Smooth muscle cell (in vitro differentiated cells): ENCODE results near the gene BSPRY. TPM values are rescaled to one million over a fixed set of nuclear protein-coding genes. Genes with fewer than 3 reads are reported as not detected.

Experiments used
- DNase-seq: peaks from one replicate; lab custom pipeline; 2025; ENCODE audit not compliant: unreplicated experiment; lab: John Stamatoyannopoulos, UW
- H2AFZ ChIP-seq: fragments of 200-600 bp; sonication (generic); 2 replicates; pipeline ENCODE4 v1.6.0; 2016; ENCODE audit warnings: antibody characterized with exemption, low read depth, mild to moderate bottlenecking
- H3F3A ChIP-seq: fragments of 200-600 bp; sonication (generic); 2 replicates; pipeline ENCODE4 v1.6.0; 2017; ENCODE audit warnings: antibody characterized with exemption, low read depth
- H3K27ac ChIP-seq: fragments of 200-600 bp; sonication (generic); 2 replicates; pipeline ENCODE4 v1.5.1; 2016; ENCODE audit warnings: low read depth, mild to moderate bottlenecking
- H3K27me3 ChIP-seq: fragments of 200-600 bp; sonication (generic); 2 replicates; pipeline ENCODE4 v1.6.1; 2016; ENCODE audit warnings: low read depth, mild to moderate bottlenecking
- H3K36me3 ChIP-seq: fragments of 200-600 bp; sonication (generic); 2 replicates; pipeline ENCODE4 v1.5.1; 2016; ENCODE audit warnings: low read depth
- H3K4me1 ChIP-seq: fragments of 200-600 bp; sonication (generic); 2 replicates; pipeline ENCODE4 v1.5.1; 2016; ENCODE audit warnings: low read depth
- H3K4me2 ChIP-seq: fragments of 200-600 bp; sonication (generic); 2 replicates; pipeline ENCODE4 v1.6.0; 2016; ENCODE audit warnings: mild to moderate bottlenecking
- H3K4me3 ChIP-seq: fragments of 200-600 bp; sonication (generic); 2 replicates; pipeline ENCODE4 v1.5.1; 2016; ENCODE audit warnings: mild to moderate bottlenecking
- H3K79me2 ChIP-seq: fragments of 200-600 bp; sonication (generic); 2 replicates; pipeline ENCODE4 v1.6.0; 2016; ENCODE audit warnings: low read depth, mild to moderate bottlenecking
- H3K9ac ChIP-seq: fragments of 200-600 bp; sonication (generic); 2 replicates; pipeline ENCODE4 v1.6.0; 2016; ENCODE audit warnings: low read depth
- H3K9me3 ChIP-seq: fragments of 200-600 bp; sonication (generic); replicated peaks from 2 replicates; pipeline ENCODE4 v1.5.1; 2016; ENCODE audit warnings: low read depth
- H4K20me1 ChIP-seq: fragments of 200-600 bp; sonication (generic); 2 replicates; pipeline ENCODE4 v1.6.0; 2016; ENCODE audit warnings: low read depth
- WGBS: methylation state at CpG from one replicate; pipeline ENCODE4 v1.1.7; 2016; ENCODE audit warnings: low lambda C conversion rate; 5-methylcytosine and 5-hydroxymethylcytosine counted together
- polyA plus RNA-seq: library from polyadenylated mRNA; unstranded; fragments of >200 nt; fragmentation: Nextera tagmentation; extraction: Ambion mirVana; gene quantifications from 2 replicates; pipeline ENCODE4 v1.2.1, GENCODE V29; 2016
- total RNA-seq: library from RNA; depleted of rRNA; stranded (reverse); fragments of >200 nt; gene quantifications from 2 replicates; pipeline ENCODE4 v1.2.3, GENCODE V29; 2014
- TF ChIP-seq, protein P1 (sequence below): fragments of 200-600 bp; sonication (generic); IDR thresholded peaks from 2 replicates; pipeline ENCODE4 v1.5.1; 2017; ENCODE audit warnings: borderline replicate concordance, mild to moderate bottlenecking, antibody characterized with exemption; ENCODE audit not compliant: insufficient read depth, poor library complexity, severe bottlenecking

The BSPRY gene
- total and polyA plus RNA-seq, 2 experiments from 2014 or later: 0.27 to 0.36 TPM

DNA sequence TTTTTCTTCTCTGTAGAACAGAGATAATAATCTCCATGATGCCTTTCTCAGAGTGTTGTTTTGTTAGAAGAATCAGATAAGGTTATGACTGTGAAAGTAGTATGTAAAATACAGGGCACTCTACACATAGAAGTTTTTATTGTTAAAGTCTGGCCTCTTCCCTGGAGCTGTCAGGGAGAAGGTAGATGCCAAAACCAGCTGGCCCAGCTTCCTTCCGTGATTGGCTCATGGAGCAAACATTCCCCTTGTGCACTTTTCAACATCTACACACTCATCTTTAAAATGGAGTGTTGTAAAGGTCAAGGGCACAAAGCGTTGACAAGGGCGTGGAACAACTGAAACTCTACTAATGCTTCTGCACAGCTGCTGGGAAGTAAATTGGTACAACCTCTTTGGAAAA lies 38.8 kb upstream of the BSPRY start:
- H3K27me3 ChIP-seq: no peaks in the 10 kb centered on the region
- no peaks in the 10 kb centered on the region for H3K4me1 ChIP-seq
- no peak overlapping the region for H3K27ac ChIP-seq
- no peak overlapping the region for H3K4me3 ChIP-seq
- H4K20me1 ChIP-seq: no peaks in the 10 kb centered on the region
- no peak overlapping the region for H2AFZ ChIP-seq
- no peak for DNase-seq
- H3K36me3 ChIP-seq: no peaks in the 10 kb centered on the region
- 74% methylated on average over 3 of the region's 3 CpGs for WGBS
- H3K9ac ChIP-seq: no peak overlapping the region
- no peaks in the 10 kb centered on the region for H3F3A ChIP-seq
- TF ChIP-seq, protein P1, sequence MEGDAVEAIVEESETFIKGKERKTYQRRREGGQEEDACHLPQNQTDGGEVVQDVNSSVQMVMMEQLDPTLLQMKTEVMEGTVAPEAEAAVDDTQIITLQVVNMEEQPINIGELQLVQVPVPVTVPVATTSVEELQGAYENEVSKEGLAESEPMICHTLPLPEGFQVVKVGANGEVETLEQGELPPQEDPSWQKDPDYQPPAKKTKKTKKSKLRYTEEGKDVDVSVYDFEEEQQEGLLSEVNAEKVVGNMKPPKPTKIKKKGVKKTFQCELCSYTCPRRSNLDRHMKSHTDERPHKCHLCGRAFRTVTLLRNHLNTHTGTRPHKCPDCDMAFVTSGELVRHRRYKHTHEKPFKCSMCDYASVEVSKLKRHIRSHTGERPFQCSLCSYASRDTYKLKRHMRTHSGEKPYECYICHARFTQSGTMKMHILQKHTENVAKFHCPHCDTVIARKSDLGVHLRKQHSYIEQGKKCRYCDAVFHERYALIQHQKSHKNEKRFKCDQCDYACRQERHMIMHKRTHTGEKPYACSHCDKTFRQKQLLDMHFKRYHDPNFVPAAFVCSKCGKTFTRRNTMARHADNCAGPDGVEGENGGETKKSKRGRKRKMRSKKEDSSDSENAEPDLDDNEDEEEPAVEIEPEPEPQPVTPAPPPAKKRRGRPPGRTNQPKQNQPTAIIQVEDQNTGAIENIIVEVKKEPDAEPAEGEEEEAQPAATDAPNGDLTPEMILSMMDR: no peak
- H3K9me3 ChIP-seq: no peaks in the 10 kb centered on the region
- H3K4me2 ChIP-seq: no peak overlapping the region
- no peaks in the 10 kb centered on the region for H3K79me2 ChIP-seq

DNA sequence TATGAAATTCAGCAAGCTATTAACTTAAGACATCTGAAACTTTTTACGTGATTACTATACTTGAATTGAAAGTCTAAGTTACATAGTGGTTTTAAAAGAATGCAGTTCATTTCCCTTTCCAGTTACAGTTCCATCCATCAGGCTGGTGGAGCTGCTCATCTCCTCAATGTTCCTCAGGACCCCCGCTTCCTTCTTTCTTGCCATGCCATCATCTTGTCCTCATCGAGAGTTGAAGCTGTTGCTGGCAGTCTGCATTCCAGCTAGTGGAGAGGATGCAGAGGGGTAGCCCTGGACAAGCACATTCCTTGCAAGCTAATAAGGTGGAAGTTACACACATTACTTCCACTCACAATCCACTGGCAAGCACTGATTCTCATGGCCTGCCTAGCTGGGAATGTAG lies 37.4 kb upstream of the BSPRY start:
- no peaks in the 10 kb centered on the region for H4K20me1 ChIP-seq
- no peak overlapping the region for H3K4me2 ChIP-seq
- H3K4me1 ChIP-seq: no peaks in the 10 kb centered on the region
- no peak for DNase-seq
- no peak overlapping the region for H3K9ac ChIP-seq
- no peaks in the 10 kb centered on the region for H3K9me3 ChIP-seq
- no peaks in the 10 kb centered on the region for H3K27me3 ChIP-seq
- H3F3A ChIP-seq: no peaks in the 10 kb centered on the region
- 89% methylated on average over 3 of the region's 3 CpGs for WGBS
- no peaks in the 10 kb centered on the region for H3K36me3 ChIP-seq
- H3K79me2 ChIP-seq: no peaks in the 10 kb centered on the region
- TF ChIP-seq, protein P1: no peak
- no peak overlapping the region for H3K4me3 ChIP-seq
- no peak overlapping the region for H2AFZ ChIP-seq
- no peak overlapping the region for H3K27ac ChIP-seq

- WGBS: 67% methylated on average over 5 of the region's 5 CpGs
These were observed 36.1 kb upstream of the BSPRY start for GRCh38 chr9:113313261-113313660.

GRCh38 chr9:113315231-113315630 lies 34.1 kb upstream of the BSPRY start:
- Histone ChIP-seq H3K4me2 (no peak overlapping the region), H3K79me2 (no peaks in the 10 kb centered on the region), H3K36me3 (no peaks in the 10 kb centered on the region), H3K27me3 (no peaks in the 10 kb centered on the region), H4K20me1 (no peaks in the 10 kb centered on the region), H3K4me3 (no peak overlapping the region), H3K27ac (no peak overlapping the region), H3K4me1 (no peaks in the 10 kb centered on the region), H3K9me3 (no peaks in the 10 kb centered on the region), H3F3A (no peaks in the 10 kb centered on the region), H2AFZ (no peak overlapping the region), H3K9ac (no peak overlapping the region)
- TF ChIP-seq, protein P1: no peak
- no peak for DNase-seq

More at GRCh38 chr9:113313261-113313660, 36.1 kb upstream of the BSPRY start:
- DNase-seq: no peak
- H4K20me1 ChIP-seq: no peaks in the 10 kb centered on the region
- H2AFZ ChIP-seq: no peak overlapping the region
- no peak overlapping the region for H3K4me2 ChIP-seq
- H3K27me3 ChIP-seq: no peaks in the 10 kb centered on the region
- no peaks in the 10 kb centered on the region for H3K9me3 ChIP-seq
- no peak overlapping the region for H3K4me3 ChIP-seq
- TF ChIP-seq, protein P1: no peak
- no peaks in the 10 kb centered on the region for H3K36me3 ChIP-seq
- no peaks in the 10 kb centered on the region for H3K4me1 ChIP-seq
- no peak overlapping the region for H3K9ac ChIP-seq
- H3K79me2 ChIP-seq: no peaks in the 10 kb centered on the region
- no peak overlapping the region for H3K27ac ChIP-seq
- no peaks in the 10 kb centered on the region for H3F3A ChIP-seq
